Natural killer cell treated with Interleukin-12 subunit alpha and Interleukin-12 subunit beta and Interleukin-15 and Interleukin-18, amount 100 ng/mL, for 72 hours (primary cell): ENCODE data around the gene TADA1. TPM values are rescaled to one million over a fixed set of nuclear protein-coding genes. Genes with fewer than 3 reads are reported as not detected.
"Not testable (repeated sequence)": the region's sequence is repeated elsewhere in the genome, so short reads cannot be mapped to it uniquely, and the experiment has no call there.

ENCODE experiments used
- ATAC-seq, 2 donors: fragments of 150-1000 bp; cut with Tn5 transposase in 1 of 2; sonication (Bioruptor Pico), chemical (Tn5 transposase) in 1 of 2; 2 replicates each; pipeline ENCODE4 v1.10.0; 2021
- DNase-seq: peaks from one replicate; pipeline ENCODE4 v3.0.0; 2022; ENCODE audit warnings: low spot score
- H3K27ac Mint-ChIP-seq, 2 donors: 1 replicate in 1 of 2; 2 replicates in 1 of 2; pipeline ENCODE4 v1.8.0; 2022; ENCODE audit warnings: mixed read lengths in 2 of 2, mild to moderate bottlenecking in 1 of 2, moderate library complexity in 1 of 2
- H3K27me3 Mint-ChIP-seq, 2 donors: 1 replicate in 1 of 2; 2 replicates in 1 of 2; pipeline ENCODE4 v1.8.0; 2022; ENCODE audit warnings: mixed read lengths in 2 of 2
- H3K36me3 Mint-ChIP-seq: one replicate; pipeline ENCODE4 v1.8.0; 2022; ENCODE audit warnings: mixed read lengths
- H3K4me1 Mint-ChIP-seq, 2 donors: 1 replicate in 1 of 2; 2 replicates in 1 of 2; pipeline ENCODE4 v1.8.0; 2022; ENCODE audit warnings: low read depth in 2 of 2, mixed read lengths in 2 of 2, mild to moderate bottlenecking in 1 of 2
- H3K4me3 Mint-ChIP-seq: one replicate; pipeline ENCODE4 v1.8.0; 2022; ENCODE audit warnings: mixed read lengths
- H3K9me3 Mint-ChIP-seq: 2 replicates; pipeline ENCODE4 v1.8.0; 2022; ENCODE audit warnings: mixed read lengths
- total RNA-seq, 2 donors: library from RNA; stranded (reverse); gene quantifications; one replicate each; pipeline ENCODE4 v1.2.3, GENCODE V29; 2022

The TADA1 gene
- total RNA-seq, 2 donors from 2014 or later: 9.3 to 10.2 TPM

GRCh38 chr1:166878173-166878917, 2.3 kb upstream of the TADA1 start:
- not testable (repeated sequence) for H3K9me3 Mint-ChIP-seq, DNase-seq, H3K4me3 Mint-ChIP-seq, H3K27ac Mint-ChIP-seq, H3K36me3 Mint-ChIP-seq, ATAC-seq, H3K27me3 Mint-ChIP-seq
- peaks cover 20 to 27% of the 10 kb centered on the region in 2 donors for H3K4me1 Mint-ChIP-seq

- no peaks in the 10 kb centered on the region for H3K27me3 Mint-ChIP-seq
- ATAC-seq (no peak), DNase-seq (no peak)
- peak overlapping the region; percentile 85 to 87 for H3K27ac Mint-ChIP-seq
- peak overlapping the region; percentile 88 for H3K4me3 Mint-ChIP-seq
- H3K4me1 Mint-ChIP-seq: peaks cover 27 to 31% of the 10 kb centered on the region in 2 donors
- H3K9me3 Mint-ChIP-seq: no peaks in the 10 kb centered on the region
- no peaks in the 10 kb centered on the region for H3K36me3 Mint-ChIP-seq
Observed at GRCh38 chr1:166876540-166876838, 425 bp upstream of the TADA1 start.

GRCh38 chr1:166875302-166875733, 746 bp downstream of the TADA1 start:
- DNase-seq (no peak), ATAC-seq (no peak)
- Mint-ChIP-seq H3K4me1 (peaks cover 29 to 36% of the 10 kb centered on the region in 2 donors), H3K4me3 (peak overlapping the region; percentile 87), H3K9me3 (no peaks in the 10 kb centered on the region), H3K36me3 (no peaks in the 10 kb centered on the region), H3K27me3 (no peaks in the 10 kb centered on the region), H3K27ac (peak overlapping the region; percentile 85 to 87)

- Mint-ChIP-seq H3K4me1 (peaks cover 32 to 37% of the 10 kb centered on the region in 2 donors), H3K9me3 (no peaks in the 10 kb centered on the region), H3K27me3 (no peaks in the 10 kb centered on the region), H3K4me3 (peak overlapping the region; percentile 87), H3K27ac (no peak overlapping the region), H3K36me3 (no peaks in the 10 kb centered on the region)
- ATAC-seq: no peak
- DNase-seq: no peak
Observed at GRCh38 chr1:166874464-166874863, 1.6 kb downstream of the TADA1 start.

- peaks cover 27 to 31% of the 10 kb centered on the region in 2 donors for H3K4me1 Mint-ChIP-seq
- DNase-seq (no peak), ATAC-seq (no peak)
- no peaks in the 10 kb centered on the region for H3K27me3 Mint-ChIP-seq
- H3K9me3 Mint-ChIP-seq: no peaks in the 10 kb centered on the region
- H3K36me3 Mint-ChIP-seq: no peaks in the 10 kb centered on the region
- no peak overlapping the region for H3K4me3 Mint-ChIP-seq
- H3K27ac Mint-ChIP-seq: peak overlapping the region in 1 of 2 donors; percentile 38
Observed at GRCh38 chr1:166870584-166870983, 5.5 kb downstream of the TADA1 start.

GRCh38 chr1:166869318-166870099, 6.6 kb downstream of the TADA1 start:
- no peak for ATAC-seq
- Mint-ChIP-seq H3K27ac (peak overlapping the region in 1 of 2 donors; percentile 8), H3K4me1 (peaks cover 21 to 23% of the 10 kb centered on the region in 2 donors), H3K27me3 (no peaks in the 10 kb centered on the region), H3K4me3 (no peak overlapping the region), H3K36me3 (no peaks in the 10 kb centered on the region), H3K9me3 (no peaks in the 10 kb centered on the region)
- no peak for DNase-seq

- ATAC-seq (no peak), DNase-seq (no peak)
- Mint-ChIP-seq H3K4me1 (peaks cover 21 to 23% of the 10 kb centered on the region in 2 donors), H3K9me3 (no peaks in the 10 kb centered on the region), H3K27me3 (no peaks in the 10 kb centered on the region), H3K4me3 (no peak overlapping the region), H3K36me3 (peaks cover 4% of the 10 kb centered on the region), H3K27ac (peak overlapping the region in 1 of 2 donors; percentile 36)
Observed at GRCh38 chr1:166868639-166869038, 7.4 kb downstream of the TADA1 start.

- H3K36me3 Mint-ChIP-seq: peaks cover 4% of the 10 kb centered on the region
- H3K9me3 Mint-ChIP-seq: no peaks in the 10 kb centered on the region
- H3K27me3 Mint-ChIP-seq: no peaks in the 10 kb centered on the region
- no peak overlapping the region for H3K27ac Mint-ChIP-seq
- no peak overlapping the region for H3K4me3 Mint-ChIP-seq
- ATAC-seq: no peak
- peaks cover 12 to 13% of the 10 kb centered on the region in 2 donors for H3K4me1 Mint-ChIP-seq
- no peak for DNase-seq
Observed at GRCh38 chr1:166865926-166866325, 10.1 kb downstream of the TADA1 start.

GRCh38 chr1:166859597-166859996, 16.5 kb downstream of the TADA1 start:
- H3K9me3 Mint-ChIP-seq: no peaks in the 10 kb centered on the region
- H3K27ac Mint-ChIP-seq: no peak overlapping the region
- no peak for ATAC-seq

GRCh38 chr1:166858726-166859419, 17.2 kb downstream of the TADA1 start:
- DNase-seq (no peak), ATAC-seq (no peak)
- Mint-ChIP-seq H3K4me1 (peaks cover 6 to 9% of the 10 kb centered on the region in 2 donors), H3K27me3 (no peaks in the 10 kb centered on the region), H3K4me3 (no peak overlapping the region), H3K36me3 (peaks cover 26% of the 10 kb centered on the region), H3K9me3 (no peaks in the 10 kb centered on the region), H3K27ac (no peak overlapping the region)

More at GRCh38 chr1:166859597-166859996, 16.5 kb downstream of the TADA1 start:
- Mint-ChIP-seq H3K4me1 (peaks cover 0 to 4% of the 10 kb centered on the region in 2 donors), H3K4me3 (no peak overlapping the region), H3K36me3 (peaks cover 23% of the 10 kb centered on the region), H3K27me3 (no peaks in the 10 kb centered on the region)
- no peak for DNase-seq

- Mint-ChIP-seq H3K4me3 (no peak overlapping the region), H3K27me3 (no peaks in the 10 kb centered on the region), H3K27ac (peak overlapping the region in 1 of 2 donors; percentile 39), H3K4me1 (peaks cover 6 to 11% of the 10 kb centered on the region in 2 donors), H3K9me3 (no peaks in the 10 kb centered on the region), H3K36me3 (peaks cover 27% of the 10 kb centered on the region)
- ATAC-seq: no peak
- no peak for DNase-seq
Observed at GRCh38 chr1:166857995-166858394, 18.1 kb downstream of the TADA1 start.

GRCh38 chr1:166855558-166855957, 20.5 kb downstream of the TADA1 start:
- no peak overlapping the region for H3K27ac Mint-ChIP-seq
- H3K4me3 Mint-ChIP-seq: no peak overlapping the region
- ATAC-seq (no peak), DNase-seq (no peak)
- H3K4me1 Mint-ChIP-seq: peaks cover 6 to 14% of the 10 kb centered on the region in 2 donors
- H3K27me3 Mint-ChIP-seq: no peaks in the 10 kb centered on the region
- no peaks in the 10 kb centered on the region for H3K9me3 Mint-ChIP-seq
- H3K36me3 Mint-ChIP-seq: peaks cover 42% of the 10 kb centered on the region

- Mint-ChIP-seq H3K4me3 (no peak overlapping the region), H3K27me3 (no peaks in the 10 kb centered on the region), H3K9me3 (no peaks in the 10 kb centered on the region), H3K27ac (no peak overlapping the region), H3K4me1 (peaks cover 6 to 12% of the 10 kb centered on the region in 2 donors), H3K36me3 (peaks cover 44% of the 10 kb centered on the region)
- DNase-seq (no peak), ATAC-seq (no peak)
Observed at GRCh38 chr1:166852918-166853317, 23.1 kb downstream of the TADA1 start.

GRCh38 chr1:166849135-166849534, 26.9 kb downstream of the TADA1 start:
- DNase-seq (no peak), ATAC-seq (no peak)
- Mint-ChIP-seq H3K4me1 (peaks cover 22 to 27% of the 10 kb centered on the region in 2 donors), H3K36me3 (peaks cover 43% of the 10 kb centered on the region), H3K9me3 (no peaks in the 10 kb centered on the region), H3K4me3 (no peak overlapping the region), H3K27ac (no peak overlapping the region), H3K27me3 (no peaks in the 10 kb centered on the region)
